Dermis blood vessel endothelial cell (primary cell): ENCODE measurements around the gene SMAD3. TPM values are rescaled to one million over a fixed set of nuclear protein-coding genes. Genes with fewer than 3 reads are reported as not detected.

Experiments
- DNase-seq: peaks from one replicate; pipeline ENCODE4 v3.0.0; 2010
- total RNA-seq: library from RNA; depleted of rRNA; stranded (reverse); fragments of >200 nt; gene quantifications from 2 replicates; pipeline ENCODE4 v1.2.3, GENCODE V29; 2014

SMAD3 gene
- total RNA-seq, 1 donor from 2014 or later = 16.5 TPM

DNA sequence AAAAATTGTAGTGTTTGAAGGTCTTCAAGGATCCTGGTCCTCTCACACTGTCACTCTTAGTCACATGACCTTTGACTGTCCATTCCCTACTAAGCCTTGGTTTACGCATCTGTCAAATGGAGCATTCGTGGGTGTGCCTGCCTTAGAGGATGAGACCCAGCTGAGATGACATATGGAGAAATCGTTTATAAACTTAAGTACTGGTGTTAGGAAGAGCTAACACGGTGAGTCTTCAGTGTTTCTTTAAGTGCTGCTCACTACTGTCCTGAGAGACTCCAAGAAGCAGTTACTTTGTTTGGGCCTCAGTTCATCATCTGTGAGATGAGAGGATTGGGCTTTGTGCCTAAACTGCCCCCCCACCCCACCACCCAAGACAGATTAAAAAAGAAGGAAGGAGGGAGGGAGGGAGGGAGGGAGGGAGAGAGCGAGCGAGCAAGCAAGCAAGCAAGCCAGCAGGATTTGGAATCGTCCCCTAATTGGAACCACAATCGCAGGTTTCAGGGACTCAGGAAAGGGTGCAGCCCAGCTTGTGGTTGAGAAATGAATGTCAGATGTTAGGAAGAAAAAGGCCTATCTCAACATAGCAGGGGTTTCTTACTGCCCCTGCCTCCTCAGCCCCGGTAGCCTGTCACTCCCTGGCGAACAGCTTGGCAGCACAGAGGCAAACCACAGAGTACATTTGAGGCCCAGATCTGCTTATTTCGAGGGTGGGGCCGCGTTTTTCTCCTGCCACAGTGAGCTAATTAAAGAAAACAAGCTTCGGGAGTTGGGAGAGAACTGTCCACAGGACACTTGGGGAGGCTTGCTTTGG, 32.7 kb downstream of the SMAD3 start:
- DNase-seq = no peak

GRCh38 chr15:67098768-67099282, 33.4 kb downstream of the SMAD3 start:
- DNase-seq = no peak

- no peak for DNase-seq
Observed at GRCh38 chr15:67100124-67100791, 34.9 kb downstream of the SMAD3 start.

- no peak for DNase-seq
Observed at GRCh38 chr15:67100801-67101581, 35.6 kb downstream of the SMAD3 start.

DNA sequence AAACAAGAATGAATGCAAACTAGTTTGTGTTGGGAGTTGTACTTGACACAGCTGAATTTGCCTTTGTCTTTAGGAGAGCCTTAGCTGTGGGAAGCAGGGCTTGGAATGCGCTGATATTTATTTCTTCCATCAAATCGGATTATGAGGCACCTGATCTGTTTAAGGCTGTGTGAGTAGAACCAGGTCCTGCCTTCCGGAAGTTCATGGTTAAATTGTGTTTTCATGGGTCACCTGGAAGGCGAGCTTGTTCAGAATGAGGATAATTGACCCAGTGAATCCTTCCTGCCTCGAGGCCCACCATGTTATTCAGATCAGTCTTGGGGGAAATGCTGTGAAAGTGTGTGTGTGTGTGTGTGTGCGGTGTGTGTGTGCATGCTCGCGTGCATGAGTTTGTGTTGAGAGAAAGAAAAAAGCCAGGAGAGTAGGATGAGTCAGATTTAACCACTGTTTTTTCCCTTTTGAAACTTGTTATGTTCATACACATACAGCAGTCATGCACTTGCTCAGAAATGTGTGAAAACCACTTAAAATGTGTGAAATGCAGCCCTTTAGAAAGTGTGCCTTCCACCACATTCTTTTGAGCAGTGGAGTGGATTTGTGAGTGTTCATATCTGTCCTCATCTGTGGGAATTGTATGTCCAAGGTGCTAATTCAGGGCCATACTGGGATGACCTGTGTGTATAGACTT, 36.7 kb downstream of the SMAD3 start:
- peak; percentile 69 for DNase-seq

GRCh38 chr15:67102599-67102929, 37.2 kb downstream of the SMAD3 start:
- no peak for DNase-seq

DNA sequence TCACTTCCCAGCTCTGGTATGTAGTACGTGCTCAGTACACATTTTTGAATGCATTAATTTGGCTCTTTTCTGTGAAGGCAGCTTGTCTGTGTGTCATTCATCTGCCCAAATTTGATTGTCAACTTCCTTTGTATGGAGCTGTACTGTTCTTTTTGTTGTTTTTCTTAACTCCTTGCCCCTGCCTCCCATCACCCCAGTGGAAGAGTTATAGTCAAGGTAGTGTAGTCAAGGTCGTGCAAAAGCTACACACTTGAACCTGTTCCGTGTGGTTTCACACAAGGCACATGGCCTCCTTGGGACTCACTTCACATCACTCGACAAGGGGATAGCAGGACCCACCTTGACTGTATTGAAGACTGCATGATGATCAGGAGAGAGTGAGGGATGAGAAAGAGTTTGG, 37.6 kb downstream of the SMAD3 start:
- no peak for DNase-seq

DNA sequence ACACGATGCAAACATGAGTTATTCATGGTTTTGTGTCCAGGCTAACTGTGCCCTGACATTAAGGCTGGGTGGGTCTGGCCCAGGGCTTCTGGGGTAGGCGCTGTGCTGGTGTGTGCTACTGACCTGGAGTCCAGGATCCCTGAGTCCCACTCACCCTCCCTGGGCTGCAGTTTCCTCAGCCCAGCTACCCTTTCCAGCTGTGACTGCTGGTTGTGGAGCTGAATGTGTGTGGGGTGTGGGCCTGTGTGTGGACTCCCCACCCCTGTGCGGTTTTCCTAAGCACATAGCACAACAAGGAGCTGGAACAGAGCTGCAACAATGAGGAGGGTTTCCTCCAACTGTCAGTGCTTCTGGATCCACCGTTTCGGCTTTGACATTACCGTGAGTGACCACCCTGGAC, 38.0 kb downstream of the SMAD3 start:
- peak; percentile 44 for DNase-seq

- DNase-seq = peak; percentile 65
Observed at GRCh38 chr15:67103869-67104268, 38.5 kb downstream of the SMAD3 start.

DNA sequence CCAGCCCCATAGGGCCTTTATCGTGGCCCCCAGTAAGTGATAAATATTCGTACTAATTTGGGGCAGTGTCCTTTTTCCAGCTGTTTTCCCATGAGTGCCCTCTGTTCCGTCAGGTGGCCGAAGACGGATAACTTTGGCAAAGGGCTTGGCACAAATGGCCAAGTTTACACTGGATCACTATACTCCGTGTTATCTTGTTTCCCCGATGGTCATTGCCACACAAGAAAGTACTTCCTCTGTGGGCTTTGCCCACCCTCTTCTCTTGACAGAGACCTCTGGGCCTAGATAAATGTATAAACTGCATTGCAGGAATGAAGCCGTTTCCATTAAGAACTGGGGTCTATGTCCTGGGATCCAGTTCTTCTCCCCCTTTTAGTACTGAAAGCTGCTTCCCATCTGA, 39.1 kb downstream of the SMAD3 start:
- no peak for DNase-seq

GRCh38 chr15:67105065-67105951, 39.9 kb downstream of the SMAD3 start:
- peak; percentile 96 for DNase-seq

- peak; percentile 55 for DNase-seq
Observed at GRCh38 chr15:67105991-67106763, 40.8 kb downstream of the SMAD3 start.

- no peak for DNase-seq
Observed at GRCh38 chr15:67106764-67107013, 41.3 kb downstream of the SMAD3 start.

DNA sequence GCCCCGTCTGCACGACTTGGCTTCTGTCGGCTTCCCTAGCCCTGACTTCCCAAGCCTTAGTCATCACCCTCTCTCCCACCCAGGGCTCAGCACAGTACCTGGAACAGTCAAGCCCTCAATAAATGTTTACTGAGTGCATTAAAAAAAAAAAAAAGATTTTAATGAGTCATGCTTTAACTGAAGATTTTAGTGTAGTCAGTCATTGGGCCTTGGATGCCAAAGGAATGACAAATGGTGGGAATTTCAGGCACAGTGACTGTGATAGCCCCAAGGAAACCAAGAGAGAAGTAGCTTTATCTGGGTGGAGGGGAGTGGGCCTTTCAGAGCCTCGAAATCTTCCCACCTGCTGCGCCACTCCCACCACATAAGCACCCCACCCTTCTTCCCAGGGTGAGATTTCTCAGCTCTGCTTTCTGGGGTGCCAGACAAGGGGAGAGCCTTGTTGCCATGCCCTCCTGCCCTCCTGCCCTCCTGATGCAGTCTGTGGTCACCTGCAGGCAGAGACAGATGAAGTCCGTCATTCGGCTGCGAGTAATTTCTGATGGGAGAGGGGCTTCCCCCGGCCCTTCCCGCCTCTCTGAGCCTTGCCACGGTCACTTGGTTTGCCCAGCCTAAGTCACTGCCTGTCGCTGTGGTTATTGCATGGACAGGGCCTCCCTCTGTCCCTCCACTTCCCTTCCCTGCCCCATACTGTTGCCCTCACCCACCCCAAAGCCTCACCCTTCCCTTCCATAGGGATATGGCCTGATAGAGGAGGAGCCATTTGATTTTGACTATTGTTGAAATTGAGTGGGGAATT, 41.8 kb downstream of the SMAD3 start:
- peak; percentile 97 for DNase-seq

- DNase-seq = no peak
Observed at GRCh38 chr15:67108122-67108961, 42.9 kb downstream of the SMAD3 start.

- peak; percentile 87 for DNase-seq
Observed at GRCh38 chr15:67109141-67110034, 44.0 kb downstream of the SMAD3 start.

- DNase-seq = no peak
Observed at GRCh38 chr15:67110361-67110781, 45.0 kb downstream of the SMAD3 start.
